Hematopoietic multipotent progenitor cell treated with erythropoietin and hydrocortisone succinate and interleukin-3 and kit ligand, for 17 days (in vitro differentiated cells): ENCODE results near the gene RSRC2.
"Not testable (repeated sequence)": the region's sequence is repeated elsewhere in the genome, so short reads cannot be mapped to it uniquely, and the experiment has no call there.

Experiments
- DNase-seq: peaks from one replicate; pipeline ENCODE4 v3.0.0-alpha.2; 2015; ENCODE audit warnings: low spot score

Gene RSRC2, protein sequence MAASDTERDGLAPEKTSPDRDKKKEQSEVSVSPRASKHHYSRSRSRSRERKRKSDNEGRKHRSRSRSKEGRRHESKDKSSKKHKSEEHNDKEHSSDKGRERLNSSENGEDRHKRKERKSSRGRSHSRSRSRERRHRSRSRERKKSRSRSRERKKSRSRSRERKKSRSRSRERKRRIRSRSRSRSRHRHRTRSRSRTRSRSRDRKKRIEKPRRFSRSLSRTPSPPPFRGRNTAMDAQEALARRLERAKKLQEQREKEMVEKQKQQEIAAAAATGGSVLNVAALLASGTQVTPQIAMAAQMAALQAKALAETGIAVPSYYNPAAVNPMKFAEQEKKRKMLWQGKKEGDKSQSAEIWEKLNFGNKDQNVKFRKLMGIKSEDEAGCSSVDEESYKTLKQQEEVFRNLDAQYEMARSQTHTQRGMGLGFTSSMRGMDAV

DNA sequence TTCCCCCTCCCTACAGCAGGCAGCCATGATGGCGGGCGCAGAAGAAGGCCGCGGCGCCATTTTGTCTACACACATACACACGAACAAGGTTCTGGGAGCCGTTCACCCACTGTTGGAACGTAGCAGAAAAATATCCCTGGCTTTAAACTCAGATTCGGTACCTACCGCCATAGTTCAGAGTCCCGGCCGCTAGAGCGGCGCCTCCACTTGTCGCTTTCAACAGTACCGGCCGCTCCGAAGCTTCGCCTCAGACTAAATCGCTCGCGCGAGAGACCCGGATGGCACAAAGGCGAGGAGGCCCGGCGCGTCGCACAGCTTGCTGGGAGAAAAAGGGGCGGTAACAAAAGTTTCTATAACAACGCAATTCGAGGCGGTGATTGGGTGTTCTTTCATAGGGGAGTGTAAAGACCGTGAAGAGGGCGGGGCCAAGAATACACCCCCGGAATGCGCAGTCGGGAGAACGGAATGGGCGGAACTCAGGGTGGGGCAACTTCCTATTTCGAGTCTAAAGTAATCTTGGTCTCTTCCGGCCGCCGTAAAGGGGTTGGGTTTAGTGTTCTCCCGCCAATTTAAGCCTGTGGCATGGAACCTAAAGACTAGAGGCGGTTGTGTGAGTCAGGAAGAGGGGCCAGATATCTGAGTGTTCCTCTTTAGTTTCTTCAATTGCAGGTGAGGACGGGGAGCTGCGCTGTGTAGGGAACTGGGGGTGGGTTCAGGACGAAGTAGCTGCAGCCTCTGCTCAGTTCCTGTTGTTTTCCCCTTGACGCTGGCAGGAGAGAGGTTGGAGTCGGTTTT, at the start of gene RSRC2, which contains the start of gene KNTC1:
TSS of gene RSRC2 (minus strand) at position 254 of the 795 bp plus-strand sequence. CDS start at position 171, 83 bp downstream.
TSS of gene KNTC1 (plus strand) at position 567 of the 795 bp plus-strand sequence. CDS start 2,815 bp downstream, outside the sequence.
- peak; percentile 100 for DNase-seq

DNA sequence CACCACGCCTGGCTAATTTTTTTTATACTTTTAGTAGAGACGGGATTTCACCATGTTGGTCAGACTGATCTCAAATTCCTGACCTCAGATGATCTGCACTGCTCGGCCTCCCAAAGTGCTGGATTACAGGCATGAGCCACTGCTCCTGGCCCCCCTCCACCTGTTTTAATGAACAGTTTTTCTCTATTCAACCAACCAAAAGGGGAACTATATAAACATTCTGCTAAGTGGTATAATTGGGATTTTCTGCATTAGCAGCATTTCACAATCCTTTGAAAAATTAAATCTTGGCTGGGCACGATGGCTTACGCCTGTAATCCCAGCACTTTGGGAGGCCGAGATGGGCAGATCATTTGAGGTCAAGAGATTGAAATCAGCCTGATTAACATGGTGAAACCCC, 45.1 kb upstream of the RSRC2 start:
- no peak for DNase-seq

DNA sequence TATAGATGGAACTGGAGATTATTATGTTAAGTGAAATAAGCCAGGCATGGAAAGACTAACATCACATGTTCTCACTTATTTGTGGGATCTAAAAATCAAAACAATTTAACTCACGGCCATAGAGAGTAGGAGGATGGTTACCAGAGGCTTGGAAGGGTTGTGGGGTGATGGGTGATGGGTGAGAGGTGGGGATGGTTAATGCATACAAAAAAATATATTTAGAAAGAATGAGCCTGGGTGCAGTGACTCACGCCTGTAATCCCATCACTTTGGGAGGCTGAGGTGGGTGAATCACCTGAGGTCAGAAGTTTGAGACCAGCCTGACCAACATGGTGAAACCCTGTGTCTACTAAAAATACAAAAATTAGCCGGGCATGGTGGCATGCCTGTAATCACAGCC, 43.3 kb upstream of the RSRC2 start:
- DNase-seq = not testable (repeated sequence)

DNA sequence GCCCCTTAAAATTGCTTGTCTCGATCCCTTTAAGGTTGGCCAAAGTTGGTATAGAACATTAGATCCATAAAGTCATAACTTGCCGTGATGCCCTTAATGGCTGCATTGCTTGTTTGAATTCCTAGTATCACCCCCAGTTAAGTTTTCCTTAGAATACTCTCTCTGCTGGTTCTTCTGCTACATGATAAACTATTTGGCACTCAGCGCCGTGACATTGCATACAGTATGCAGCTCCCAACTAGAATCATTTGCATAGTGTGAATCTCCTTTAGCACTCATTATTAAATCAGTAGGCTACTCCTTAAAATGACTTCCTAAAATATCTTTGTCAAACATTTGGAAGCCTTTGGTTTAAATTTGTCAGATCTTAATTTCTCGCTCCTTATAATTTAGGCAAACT, 42.6 kb upstream of the RSRC2 start:
- no peak for DNase-seq

DNA sequence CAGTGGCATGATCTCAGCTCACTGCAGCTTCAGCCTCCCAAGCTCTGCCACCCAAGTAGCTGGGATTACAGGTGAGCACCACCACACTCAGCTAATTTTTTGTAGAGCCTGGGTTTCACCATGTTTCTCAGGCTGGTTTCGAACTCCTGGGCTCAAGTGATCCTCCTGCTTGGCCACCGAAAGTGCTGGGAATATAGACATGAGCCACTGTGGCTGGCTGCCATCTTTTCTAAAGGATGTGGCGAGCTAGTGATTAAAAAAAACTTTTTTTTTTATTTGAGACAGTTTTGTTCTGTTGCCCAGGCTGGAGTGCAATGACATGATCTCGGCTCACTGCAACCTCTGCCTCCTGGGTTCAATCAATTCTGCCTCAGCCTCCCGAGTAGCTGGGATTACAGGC, 40.1 kb upstream of the RSRC2 start:
- DNase-seq = not testable (repeated sequence)

DNA sequence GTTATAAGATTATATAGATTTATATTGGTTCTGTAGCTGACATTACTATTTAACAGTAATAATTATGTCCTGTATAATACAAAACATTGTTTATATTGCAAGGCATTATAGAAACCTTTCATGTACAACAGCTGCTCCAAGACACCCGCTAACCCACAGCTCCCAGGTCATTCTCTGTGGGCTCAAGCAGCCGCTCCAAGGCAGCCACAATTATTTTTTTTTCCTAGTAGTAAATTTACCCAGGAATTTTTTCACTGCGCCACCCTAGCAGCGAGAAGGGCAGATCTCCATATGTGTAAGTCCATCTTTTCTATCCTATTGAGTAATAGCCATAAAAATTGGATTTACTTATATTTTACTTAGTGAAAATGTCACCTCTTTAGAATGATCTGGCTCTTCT, 36.6 kb upstream of the RSRC2 start:
- DNase-seq = no peak

DNA sequence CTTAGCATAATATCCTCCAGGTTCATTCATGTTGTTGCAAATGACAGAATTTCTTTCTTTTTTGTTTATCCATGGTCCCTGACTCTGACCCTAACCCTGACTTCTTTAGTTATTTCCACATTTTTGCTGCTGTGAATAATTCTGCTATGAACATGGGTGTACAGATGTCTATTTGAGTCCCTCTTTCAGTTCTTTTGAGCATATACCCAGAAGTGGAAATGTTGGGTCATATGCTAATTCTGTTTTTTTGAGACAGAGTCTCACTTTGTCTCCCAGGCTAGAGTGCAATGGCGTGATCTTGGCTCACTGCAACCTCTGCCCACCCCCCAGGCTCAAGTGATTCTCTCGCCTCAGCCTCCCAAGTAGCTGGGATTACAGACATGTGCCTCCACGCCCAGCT, 33.4 kb upstream of the RSRC2 start:
- DNase-seq = no peak

DNA sequence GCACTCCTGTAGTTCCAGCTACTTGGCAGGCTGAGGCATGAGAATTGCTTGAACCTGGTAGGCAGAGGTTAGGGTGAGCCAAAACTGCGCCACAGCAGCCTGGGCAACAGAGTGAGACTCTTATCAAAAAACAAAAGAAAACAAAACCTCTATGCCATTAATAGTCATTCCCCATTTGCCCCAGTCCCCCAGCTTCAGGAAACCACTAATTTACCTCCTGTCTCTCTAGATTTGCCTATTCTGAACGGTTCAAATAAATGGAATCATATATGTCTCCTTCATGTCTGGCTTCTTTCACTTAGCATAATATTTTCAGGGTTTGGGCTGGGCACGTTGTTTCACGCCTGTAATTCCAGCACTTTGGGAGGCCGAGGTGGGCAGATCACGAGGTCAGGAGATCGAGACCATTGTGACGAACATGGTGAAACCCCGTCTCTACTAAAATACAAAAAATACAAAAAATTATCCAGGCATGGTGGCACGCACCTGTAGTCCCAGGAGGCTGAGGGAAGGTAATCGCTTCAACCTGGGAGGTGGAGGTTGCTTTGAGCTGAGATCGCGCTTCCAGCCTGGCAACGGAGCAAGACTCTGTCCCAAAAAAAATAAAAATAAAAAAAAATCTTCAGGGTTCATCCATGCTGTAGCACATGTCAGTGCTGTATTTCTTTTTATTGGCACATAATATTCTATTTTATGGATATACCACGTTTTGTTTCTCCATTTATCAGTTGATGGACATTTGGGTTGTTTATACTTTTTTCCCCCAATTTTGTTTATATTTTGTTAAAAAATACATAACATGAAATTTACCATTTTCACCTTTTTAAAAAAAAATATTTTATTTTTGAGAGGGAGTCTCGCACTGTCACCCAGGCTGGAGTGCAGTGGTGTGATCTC, 32.3 kb upstream of the RSRC2 start:
- no peak for DNase-seq

DNA sequence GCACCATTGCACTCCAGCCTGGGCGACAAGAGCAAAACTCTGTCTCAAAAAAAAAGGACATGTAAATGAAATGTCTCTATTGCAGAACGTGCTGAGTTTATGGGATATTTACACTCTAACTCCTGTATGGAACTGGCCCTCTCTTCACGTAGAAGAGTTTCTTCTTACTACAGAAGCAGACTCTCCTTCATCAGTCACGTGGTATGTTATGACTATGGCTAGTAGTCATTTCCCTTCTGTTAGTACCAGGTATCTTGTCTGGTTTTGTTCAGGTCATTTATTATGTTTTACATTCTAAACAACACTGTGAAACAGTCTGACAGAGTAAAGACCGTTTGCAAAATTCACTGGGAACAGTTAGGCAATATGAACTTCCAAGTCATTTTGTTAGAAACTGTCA, 20.6 kb upstream of the RSRC2 start:
- DNase-seq = no peak

DNA sequence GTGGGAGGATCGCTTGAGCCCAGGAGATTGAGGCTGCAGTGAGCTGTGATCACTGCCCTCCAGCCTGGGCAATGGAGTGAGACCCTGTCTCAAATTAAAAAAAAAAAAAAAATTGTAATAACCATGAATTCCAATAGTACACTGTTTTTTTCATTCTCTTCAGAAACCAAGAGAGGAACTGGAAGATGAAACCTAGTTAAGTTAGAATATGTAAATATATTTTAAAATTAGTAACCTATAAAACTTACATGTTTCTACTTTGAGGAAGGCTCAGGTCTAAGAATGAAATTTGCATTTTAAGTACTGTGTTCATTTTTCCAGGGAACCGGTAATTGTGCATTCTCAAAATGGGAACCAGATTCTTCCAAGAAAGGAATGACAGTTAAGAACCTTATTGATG, 19.1 kb upstream of the RSRC2 start:
- no peak for DNase-seq

DNA sequence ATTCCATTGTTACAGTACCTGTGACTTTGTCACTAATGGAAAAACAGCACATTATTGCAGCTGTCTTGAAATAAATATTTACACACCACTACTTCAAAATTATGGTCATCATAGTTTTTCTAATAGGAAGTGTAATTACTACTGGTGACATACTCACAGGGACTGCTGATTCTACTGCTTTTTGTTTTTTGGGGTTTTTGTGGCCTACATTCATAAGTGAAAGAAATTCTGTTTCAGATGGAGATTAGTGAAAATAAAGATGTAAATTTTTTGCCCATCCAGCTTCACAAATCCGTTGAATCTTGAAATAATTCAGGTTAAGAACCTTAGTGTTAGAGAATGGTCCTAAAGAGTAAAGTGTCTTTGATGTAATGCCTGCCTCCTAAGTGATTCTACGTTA, 17.8 kb upstream of the RSRC2 start:
- no peak for DNase-seq

DNA sequence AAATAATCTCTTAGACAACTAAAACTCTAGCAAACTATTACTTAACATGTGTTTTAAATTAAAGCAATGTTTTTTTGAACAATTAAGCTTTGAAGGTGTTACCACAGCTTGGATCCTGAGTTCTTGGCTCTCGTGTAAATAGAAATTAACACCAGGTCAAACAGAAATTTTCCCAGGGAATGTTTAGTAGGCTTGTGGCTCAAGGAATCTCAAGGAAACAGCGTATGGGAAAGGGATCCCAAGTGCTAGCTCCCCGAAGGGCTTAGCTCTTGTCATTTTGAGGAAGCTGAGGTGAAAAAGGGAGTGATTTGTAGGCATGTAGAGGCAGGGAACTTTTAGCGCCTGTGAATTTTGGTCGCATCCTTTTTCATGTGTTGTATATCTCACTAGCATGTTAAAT, 11.8 kb upstream of the RSRC2 start:
- DNase-seq = no peak

DNA sequence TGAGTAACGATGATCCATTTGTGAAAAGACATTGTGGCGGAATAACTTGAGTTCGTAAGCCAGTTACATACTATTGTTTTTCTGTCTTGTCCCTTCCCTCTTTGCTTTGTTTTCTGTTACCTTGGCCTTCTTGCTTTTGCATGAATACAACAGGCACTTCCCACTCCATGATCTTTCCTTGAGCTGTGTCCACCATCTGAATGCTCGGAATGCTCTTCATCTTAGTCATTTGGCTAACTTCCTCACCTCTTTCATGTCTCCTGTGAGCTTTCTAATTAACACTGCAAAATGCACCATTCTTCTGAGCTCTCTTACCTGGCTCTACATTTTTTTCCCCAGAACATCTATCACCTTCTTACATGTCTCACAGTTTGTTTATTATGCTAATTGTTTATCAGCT, 10.3 kb upstream of the RSRC2 start:
- DNase-seq = no peak

DNA sequence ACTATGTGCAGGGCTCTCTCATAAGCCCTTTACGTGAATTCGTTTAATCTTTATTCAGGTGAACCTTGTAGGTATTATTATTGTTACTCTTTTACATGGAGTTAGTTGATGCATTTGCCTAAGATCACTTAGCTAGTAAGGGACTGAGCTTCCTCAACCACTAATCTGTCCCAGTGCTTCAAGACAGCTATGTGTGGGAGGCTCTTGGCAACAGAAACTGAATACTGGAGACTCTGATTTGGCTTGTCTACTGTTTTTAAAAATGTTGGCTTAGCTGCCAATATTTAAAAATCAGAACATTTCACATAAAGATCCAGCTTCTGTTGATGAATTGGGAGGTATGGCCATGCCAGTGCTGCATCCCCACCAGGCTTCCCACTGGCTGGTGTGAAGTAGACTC, 7.1 kb upstream of the RSRC2 start:
- no peak for DNase-seq

DNA sequence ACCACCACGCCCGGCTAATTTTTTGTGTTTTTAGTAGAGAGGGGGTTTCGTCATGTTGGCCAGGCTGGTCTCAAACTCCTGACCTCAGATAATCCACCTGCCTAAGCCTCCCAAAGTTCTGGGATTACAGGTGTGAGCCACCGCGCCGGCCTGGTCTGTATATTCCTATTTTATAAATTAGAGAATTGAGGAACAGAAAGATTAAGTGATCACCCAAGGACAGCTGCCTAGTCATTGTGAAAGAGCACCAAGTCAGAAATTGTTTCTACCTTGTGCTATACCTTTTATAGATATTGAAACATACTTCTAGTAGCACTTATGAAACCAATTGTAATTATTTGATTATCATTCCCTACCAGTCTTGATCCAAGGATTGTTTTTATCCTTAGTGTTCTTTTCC, 2.3 kb upstream of the RSRC2 start:
- no peak for DNase-seq

DNA sequence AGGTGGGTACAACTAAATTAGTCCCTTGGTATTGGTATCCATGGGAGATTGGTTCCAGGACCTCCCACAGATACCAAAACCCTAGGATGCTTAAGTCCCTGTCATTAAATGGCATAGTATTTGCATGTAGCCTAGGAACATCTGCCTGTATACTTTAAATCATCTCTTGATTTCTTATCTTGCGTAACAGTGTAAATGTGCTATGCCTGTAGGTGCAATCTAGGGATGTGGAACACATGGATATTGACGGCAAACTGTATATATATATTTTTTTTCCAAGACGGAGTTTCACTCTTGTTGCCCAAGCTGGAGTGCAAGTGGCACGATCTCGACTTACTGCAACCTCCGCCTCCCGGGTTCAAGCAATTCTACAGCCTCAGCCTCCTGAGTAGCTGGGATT, 1.8 kb upstream of the RSRC2 start:
- no peak for DNase-seq

DNA sequence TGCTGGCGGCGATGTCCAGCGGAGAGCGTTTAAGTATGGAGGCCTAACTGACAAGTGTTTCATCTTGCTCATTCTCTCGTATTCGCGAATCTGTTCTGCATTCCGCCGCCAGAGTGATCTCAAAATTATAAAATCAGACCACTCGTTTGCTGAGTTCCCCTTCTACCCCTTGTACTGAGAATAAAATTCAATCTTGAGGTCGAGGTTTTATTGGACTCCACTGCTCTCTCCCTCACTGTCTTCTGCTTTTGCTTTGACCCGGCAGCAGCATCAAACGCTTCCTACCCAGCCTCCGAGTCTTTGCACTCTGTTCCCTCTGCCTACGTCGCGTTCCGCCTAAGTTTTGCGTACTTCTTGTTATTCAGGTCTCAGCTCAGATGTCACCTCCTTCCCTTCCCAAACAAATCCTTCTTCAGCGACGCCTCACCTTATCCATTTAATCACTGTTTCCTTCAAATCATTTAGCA, 775 bp upstream of the RSRC2 start:
- no peak for DNase-seq

DNA sequence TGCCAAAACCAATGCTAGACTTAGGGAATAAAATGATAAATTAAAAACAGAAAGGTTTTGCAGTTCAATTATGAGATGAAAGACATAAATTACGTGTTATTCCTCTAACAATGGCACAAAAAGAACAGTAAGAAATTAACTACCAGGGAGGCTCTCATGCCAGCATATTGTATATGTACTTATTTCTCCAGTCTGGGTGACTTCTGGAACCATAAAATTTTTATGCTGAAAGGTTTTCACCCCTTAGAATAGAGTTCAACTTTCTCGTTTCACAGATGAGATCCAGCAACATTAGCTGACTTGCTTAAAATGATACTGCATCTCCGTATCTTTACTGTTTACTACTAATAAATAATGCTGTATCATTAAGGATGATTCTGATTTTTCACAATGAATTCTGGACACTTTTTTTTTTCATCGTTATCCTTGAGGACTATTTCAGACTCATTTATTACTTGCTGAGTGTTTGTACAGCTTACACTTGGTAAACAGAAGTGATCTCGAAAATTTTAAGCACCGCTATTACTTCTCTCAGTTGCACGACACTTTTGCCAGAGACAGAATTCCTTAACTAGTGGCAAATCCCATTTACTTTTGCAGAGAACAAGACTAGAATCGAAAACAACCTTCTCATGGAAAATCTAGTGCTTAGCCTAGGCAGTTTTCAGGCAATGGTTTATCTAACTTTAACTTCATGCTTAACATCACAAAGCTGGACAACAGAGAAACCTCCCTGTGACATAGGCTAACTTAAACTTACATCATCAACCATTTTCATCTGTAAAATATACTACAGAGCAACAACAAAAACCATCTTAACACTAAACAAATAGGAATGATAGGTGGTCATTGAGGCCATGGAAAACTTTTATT, 2.7 kb downstream of the RSRC2 start:
- peak; percentile 52 for DNase-seq

DNA sequence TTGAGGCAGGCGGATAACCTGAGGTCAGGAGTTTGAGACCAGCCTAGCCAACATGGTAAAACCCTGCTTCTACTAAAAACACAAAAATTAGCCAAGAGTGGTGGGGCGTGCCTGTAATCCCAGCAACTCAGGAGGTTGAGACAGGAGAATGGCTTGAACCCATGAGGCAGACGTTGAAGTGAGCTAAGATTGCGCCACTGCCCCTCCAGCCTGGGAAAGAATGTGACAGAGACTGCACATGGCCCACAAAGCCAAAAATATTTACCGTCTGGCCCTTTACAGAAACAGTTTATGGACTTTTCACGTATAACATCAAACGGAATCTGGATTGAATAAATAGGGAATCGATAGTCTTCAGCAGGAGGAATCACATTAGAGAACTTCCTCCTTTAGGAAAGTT, 3.5 kb downstream of the RSRC2 start:
- DNase-seq = no peak

DNA sequence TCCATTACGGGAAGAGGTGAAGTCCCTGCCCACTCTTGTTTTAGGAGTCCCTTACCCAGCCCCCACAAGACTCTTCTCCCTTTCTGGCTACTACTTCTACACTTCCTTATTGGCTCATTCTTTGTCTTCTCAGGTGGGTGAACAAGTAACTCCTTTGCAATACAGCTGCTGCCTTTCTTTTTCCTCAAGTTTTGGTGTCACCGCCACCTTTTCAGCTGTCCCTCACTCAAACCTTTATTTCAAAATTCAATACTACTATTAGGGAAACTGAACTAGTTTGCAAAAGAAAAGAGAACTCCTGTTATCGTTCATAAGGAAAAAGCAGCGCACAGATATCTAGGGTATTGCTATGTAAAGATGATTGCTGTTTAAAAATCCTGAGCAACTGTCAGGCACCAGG, 6.1 kb downstream of the RSRC2 start:
- DNase-seq = no peak

DNA sequence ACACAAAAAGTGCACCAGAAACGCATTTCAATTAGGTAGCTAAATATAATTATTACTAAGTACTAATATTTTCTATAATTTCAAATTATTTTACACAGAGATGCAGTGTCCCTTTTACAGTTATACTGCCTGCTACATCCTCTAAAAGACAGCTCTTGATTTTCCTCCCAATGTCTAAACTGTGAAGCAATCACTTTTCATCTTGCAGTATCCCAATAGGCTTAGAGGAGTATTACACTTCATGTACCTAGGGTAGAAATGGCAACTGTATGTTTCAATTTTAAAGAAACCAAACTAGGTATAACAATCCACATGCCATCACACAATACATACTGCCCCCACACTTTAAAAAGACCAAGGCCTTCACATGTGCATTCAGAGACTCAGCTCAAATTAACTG, 7.3 kb downstream of the RSRC2 start:
- DNase-seq = no peak
